GM19452 (cell line): ENCODE measurements around the gene FRS2.

Experiments
- ATAC-seq: cut with Tn5 transposase; IDR thresholded peaks from one replicate; pipeline ENCODE4 v1.9.1; 2021; ENCODE audit not compliant: unreplicated experiment

Gene FRS2

GRCh38 chr12:69497308-69498026 is 27.3 kb downstream of the FRS2 start:
- peak; percentile 93 for ATAC-seq

GRCh38 chr12:69500631-69501030 is 30.4 kb downstream of the FRS2 start:
- ATAC-seq = no peak

GRCh38 chr12:69501154-69501895 is 31.1 kb downstream of the FRS2 start:
- no peak for ATAC-seq

- ATAC-seq = no peak
These were observed 32.3 kb downstream of the FRS2 start for GRCh38 chr12:69502345-69503081.

GRCh38 chr12:69508091-69508490 is 37.9 kb downstream of the FRS2 start:
- ATAC-seq = no peak

- ATAC-seq = no peak
These were observed 38.4 kb downstream of the FRS2 start for GRCh38 chr12:69508621-69509020.

GRCh38 chr12:69509308-69509736 is 39.1 kb downstream of the FRS2 start:
- ATAC-seq = no peak

GRCh38 chr12:69509904-69510827 is 40.0 kb downstream of the FRS2 start:
- ATAC-seq = no peak

GRCh38 chr12:69511016-69511415 is 40.8 kb downstream of the FRS2 start:
- no peak for ATAC-seq

- no peak for ATAC-seq
These were observed 41.5 kb downstream of the FRS2 start for GRCh38 chr12:69511469-69512267.

GRCh38 chr12:69512820-69513219 is 42.6 kb downstream of the FRS2 start:
- ATAC-seq = no peak

- ATAC-seq = no peak
These were observed 43.1 kb downstream of the FRS2 start for GRCh38 chr12:69513297-69513696.

GRCh38 chr12:69514111-69514510 is 43.9 kb downstream of the FRS2 start:
- no peak for ATAC-seq

- no peak for ATAC-seq
These were observed 44.7 kb downstream of the FRS2 start for GRCh38 chr12:69514845-69515244.

GRCh38 chr12:69515394-69515930 is 45.3 kb downstream of the FRS2 start:
- ATAC-seq = no peak

GRCh38 chr12:69516950-69517349 is 46.8 kb downstream of the FRS2 start:
- ATAC-seq = no peak

GRCh38 chr12:69517406-69517805 is 47.2 kb downstream of the FRS2 start:
- ATAC-seq = no peak

GRCh38 chr12:69519871-69520270 is 49.7 kb downstream of the FRS2 start:
- no peak for ATAC-seq

- ATAC-seq = no peak
These were observed 53.5 kb downstream of the FRS2 start for GRCh38 chr12:69523433-69524330.
